ENCODE data around the gene RBMX. TPM values are rescaled to one million over a fixed set of nuclear protein-coding genes. Genes with fewer than 3 reads are reported as not detected.

RBMX gene
- total RNA-seq, 1 experiment from 2014 or later, result 414 TPM

DNA sequence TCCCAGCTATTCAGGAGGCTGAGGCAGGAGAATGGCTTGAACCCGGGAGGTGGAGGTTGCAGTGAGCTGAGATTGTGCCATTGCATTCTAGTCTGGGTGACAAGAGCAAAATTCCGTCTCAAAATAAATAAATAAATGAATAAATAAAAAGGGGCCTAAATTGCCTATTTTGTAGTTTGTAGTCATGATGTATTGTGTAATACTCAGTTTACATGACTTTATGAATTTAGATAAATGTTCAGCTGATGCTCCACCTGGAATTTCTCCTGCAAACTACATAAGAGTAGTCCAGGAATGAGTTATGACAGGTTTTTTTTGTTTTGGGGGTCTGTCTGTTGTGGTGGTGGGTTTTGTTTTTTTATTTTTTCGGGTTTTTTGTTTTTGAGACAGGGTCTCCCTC, 31.1 kb downstream of the RBMX start:
- Histone ChIP-seq H3K14ac (ENCODE audit: insufficient read depth, low read length) (no peak overlapping the region), H2BK20ac (ENCODE audit: low read depth, low read length, poor library complexity, severe bottlenecking) (no peak overlapping the region), H2BK5ac (ENCODE audit: insufficient read length, low read length) (no peak overlapping the region), H3K9ac (ENCODE audit: extremely low read depth, insufficient read length, low read length) (no peak overlapping the region), H2BK12ac (ENCODE audit: insufficient read length, low read depth, low read length) (no peak overlapping the region), H3K27ac (ENCODE audit: insufficient read length, low read depth, low read length) (no peak overlapping the region), H3K79me2 (ENCODE audit: insufficient read depth, low read length) (no peaks in the 10 kb centered on the region), H2BK15ac (ENCODE audit: low read depth, low read length) (no peak overlapping the region), H2BK120ac (ENCODE audit: low read depth, low read length, poor library complexity, severe bottlenecking) (no peak overlapping the region), H3K56ac (ENCODE audit: insufficient read length, low read depth, low read length) (no peak overlapping the region), H3K23me2 (ENCODE audit: insufficient read length, low read depth, low read length, poor library complexity, severe bottlenecking) (no peaks in the 10 kb centered on the region), H3K4me2 (ENCODE audit: insufficient read depth, insufficient read length, low read length) (no peak overlapping the region), H4K91ac (ENCODE audit: insufficient read length, low read depth, low read length) (no peak overlapping the region), H3K18ac (ENCODE audit: insufficient read length, low read depth, low read length) (no peak overlapping the region), H3K4me1 (ENCODE audit: insufficient read depth, low read length) (no peaks in the 10 kb centered on the region), H2AFZ (ENCODE audit: low read length) (no peak overlapping the region), H2AK5ac (ENCODE audit: insufficient read length, low read length) (no peak overlapping the region), H4K20me1 (ENCODE audit: control insufficient read depth, insufficient read depth, insufficient read length) (no peaks in the 10 kb centered on the region), H3T11ph (ENCODE audit: low read length) (no peak overlapping the region), H4K5ac (ENCODE audit: insufficient read length, low read depth, low read length) (no peak overlapping the region), H3K9me3 (ENCODE audit: control insufficient read depth, low read depth, low read length) (no peaks in the 10 kb centered on the region), H3K4ac (ENCODE audit: low read depth, low read length) (no peak overlapping the region), H3K27me3 (ENCODE audit: insufficient read depth, low read length) (no peaks in the 10 kb centered on the region), H4K8ac (replicated peaks; ENCODE audit: insufficient read length, low read depth, low read length) (no peak overlapping the region), H3K23ac (ENCODE audit: insufficient read length, low read depth, low read length) (no peak overlapping the region), H3K79me1 (ENCODE audit: insufficient read depth, low read depth, low read length, poor library complexity, severe bottlenecking) (no peaks in the 10 kb centered on the region)
- TF ChIP-seq, protein P1, sequence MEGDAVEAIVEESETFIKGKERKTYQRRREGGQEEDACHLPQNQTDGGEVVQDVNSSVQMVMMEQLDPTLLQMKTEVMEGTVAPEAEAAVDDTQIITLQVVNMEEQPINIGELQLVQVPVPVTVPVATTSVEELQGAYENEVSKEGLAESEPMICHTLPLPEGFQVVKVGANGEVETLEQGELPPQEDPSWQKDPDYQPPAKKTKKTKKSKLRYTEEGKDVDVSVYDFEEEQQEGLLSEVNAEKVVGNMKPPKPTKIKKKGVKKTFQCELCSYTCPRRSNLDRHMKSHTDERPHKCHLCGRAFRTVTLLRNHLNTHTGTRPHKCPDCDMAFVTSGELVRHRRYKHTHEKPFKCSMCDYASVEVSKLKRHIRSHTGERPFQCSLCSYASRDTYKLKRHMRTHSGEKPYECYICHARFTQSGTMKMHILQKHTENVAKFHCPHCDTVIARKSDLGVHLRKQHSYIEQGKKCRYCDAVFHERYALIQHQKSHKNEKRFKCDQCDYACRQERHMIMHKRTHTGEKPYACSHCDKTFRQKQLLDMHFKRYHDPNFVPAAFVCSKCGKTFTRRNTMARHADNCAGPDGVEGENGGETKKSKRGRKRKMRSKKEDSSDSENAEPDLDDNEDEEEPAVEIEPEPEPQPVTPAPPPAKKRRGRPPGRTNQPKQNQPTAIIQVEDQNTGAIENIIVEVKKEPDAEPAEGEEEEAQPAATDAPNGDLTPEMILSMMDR (conservative IDR thresholded peaks at IDR 0.05), result no peak
- Mint-ChIP-seq H3K4me3 (no peak overlapping the region), H3K36me3 (ENCODE audit: insufficient read depth in 1 of 3, low read depth in 3 of 3) (peaks cover 41 to 63% (median 54%) of the 10 kb centered on the region in 3 experiments), H3K4me1 (no peaks in the 10 kb centered on the region), H3K9me3 (peaks cover 57 to 70% of the 10 kb centered on the region in 2 experiments), H3K27me3 (ENCODE audit: low read depth) (no peaks in the 10 kb centered on the region; the same call in 1 of the 2 replicates), H3K27ac (no peak overlapping the region)
- DNase-seq, result no peak
- WGBS (ENCODE audit: extremely low coverage, insufficient read length, low lambda C conversion rate), result no CpG with 5 or more reads among the region's 3 CpGs
